Stimulated activated CD4-positive, alpha-beta T cell treated with anti-CD3 and anti-CD28 coated beads, Interleukin-15, amount 100 ng/mL, for 48 hours (primary cell): ENCODE data around the gene ZNF610.

Source experiments
- DNase-seq, 2 donors: peaks; one replicate each; pipeline ENCODE4 v3.0.0-alpha.2; 2020; ENCODE audit warnings: low read depth in 2 of 2

The ZNF610 gene

DNA sequence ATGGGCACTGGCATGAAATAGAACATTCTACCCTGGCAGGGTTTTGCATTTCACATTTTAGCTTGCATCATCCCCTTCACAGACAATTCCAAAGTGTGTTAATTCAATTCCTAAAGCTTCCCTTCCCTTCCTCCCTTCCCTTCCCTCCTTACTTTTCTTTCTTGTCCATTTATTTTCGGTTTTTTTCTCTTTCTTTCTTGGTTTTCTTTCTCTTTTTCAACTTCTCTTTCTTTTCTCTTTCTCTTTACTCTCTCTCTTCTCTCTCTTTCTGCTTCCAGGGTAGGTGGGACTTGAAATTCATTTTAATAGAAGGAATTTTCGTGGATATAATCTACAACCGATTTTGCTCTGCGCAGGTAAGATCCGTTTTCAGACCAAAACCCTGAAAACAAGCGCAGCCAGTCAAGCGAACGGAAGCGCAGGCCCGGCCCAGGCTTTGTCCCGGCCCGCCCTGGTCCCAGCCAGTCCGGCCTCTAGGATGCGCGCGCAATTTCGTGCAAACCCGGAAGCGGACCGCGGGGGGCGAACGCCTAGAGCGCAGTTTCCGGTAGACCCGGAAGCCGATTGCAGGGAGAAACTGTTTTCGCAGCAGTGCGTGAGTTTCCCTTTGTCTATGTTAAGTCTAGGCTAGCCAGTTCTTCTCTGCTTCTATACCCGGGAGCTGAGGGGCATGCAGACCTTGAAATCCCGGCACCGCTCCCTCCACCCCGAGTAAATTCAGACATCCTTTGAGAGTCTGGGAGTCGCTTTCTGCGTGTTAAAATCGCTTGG is 61.5 kb downstream of the ZNF610 start, which contains the start of gene ZNF528:
Gene ZNF528 (plus strand): TSS at position 540 of the 771 bp plus-strand sequence. CDS start 4,165 bp downstream, outside the sequence.
- peak; percentile 92 to 94 for DNase-seq

GRCh38 chr19:52398081-52398441 is 62.0 kb downstream of the ZNF610 start:
- no peak for DNase-seq

GRCh38 chr19:52410276-52410675 is 74.2 kb downstream of the ZNF610 start:
- DNase-seq, result no peak

DNA sequence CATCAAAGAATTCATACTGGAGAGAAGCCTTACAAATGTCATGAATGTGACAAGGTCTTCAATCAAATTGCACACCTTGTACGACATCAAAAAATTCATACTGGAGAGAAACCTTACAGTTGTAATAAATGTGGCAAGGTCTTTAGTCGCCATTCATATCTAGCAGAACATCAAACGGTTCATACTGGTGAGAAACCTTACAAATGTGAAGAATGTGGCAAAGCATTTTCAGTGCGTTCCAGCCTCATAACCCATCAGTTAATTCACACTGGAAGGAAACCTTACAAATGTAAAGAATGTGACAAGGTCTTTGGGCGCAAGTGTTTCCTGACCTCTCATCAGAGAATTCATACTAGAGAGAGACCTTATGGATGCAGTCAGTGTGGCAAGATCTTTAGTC is 79.7 kb downstream of the ZNF610 start:
- no peak for DNase-seq
